Smooth muscle cell (in vitro differentiated cells): Measurements from ENCODE around the gene THBS2. TPM values are rescaled to one million over a fixed set of nuclear protein-coding genes. Genes with fewer than 3 reads are reported as not detected.
"Not testable (repeated sequence)": the region's sequence is repeated elsewhere in the genome, so short reads cannot be mapped to it uniquely, and the experiment has no call there.

Experiments used
- DNase-seq: peaks from one replicate; lab custom pipeline; 2025; ENCODE audit not compliant: unreplicated experiment; lab: John Stamatoyannopoulos, UW
- H2AFZ ChIP-seq: fragments of 200-600 bp; sonication (generic); 2 replicates; pipeline ENCODE4 v1.6.0; 2016; ENCODE audit warnings: antibody characterized with exemption, low read depth, mild to moderate bottlenecking
- H3F3A ChIP-seq: fragments of 200-600 bp; sonication (generic); 2 replicates; pipeline ENCODE4 v1.6.0; 2017; ENCODE audit warnings: antibody characterized with exemption, low read depth
- H3K27ac ChIP-seq: fragments of 200-600 bp; sonication (generic); 2 replicates; pipeline ENCODE4 v1.5.1; 2016; ENCODE audit warnings: low read depth, mild to moderate bottlenecking
- H3K27me3 ChIP-seq: fragments of 200-600 bp; sonication (generic); 2 replicates; pipeline ENCODE4 v1.6.1; 2016; ENCODE audit warnings: low read depth, mild to moderate bottlenecking
- H3K36me3 ChIP-seq: fragments of 200-600 bp; sonication (generic); 2 replicates; pipeline ENCODE4 v1.5.1; 2016; ENCODE audit warnings: low read depth
- H3K4me1 ChIP-seq: fragments of 200-600 bp; sonication (generic); 2 replicates; pipeline ENCODE4 v1.5.1; 2016; ENCODE audit warnings: low read depth
- H3K4me2 ChIP-seq: fragments of 200-600 bp; sonication (generic); 2 replicates; pipeline ENCODE4 v1.6.0; 2016; ENCODE audit warnings: mild to moderate bottlenecking
- H3K4me3 ChIP-seq: fragments of 200-600 bp; sonication (generic); 2 replicates; pipeline ENCODE4 v1.5.1; 2016; ENCODE audit warnings: mild to moderate bottlenecking
- H3K79me2 ChIP-seq: fragments of 200-600 bp; sonication (generic); 2 replicates; pipeline ENCODE4 v1.6.0; 2016; ENCODE audit warnings: low read depth, mild to moderate bottlenecking
- H3K9ac ChIP-seq: fragments of 200-600 bp; sonication (generic); 2 replicates; pipeline ENCODE4 v1.6.0; 2016; ENCODE audit warnings: low read depth
- H3K9me3 ChIP-seq: fragments of 200-600 bp; sonication (generic); replicated peaks from 2 replicates; pipeline ENCODE4 v1.5.1; 2016; ENCODE audit warnings: low read depth
- H4K20me1 ChIP-seq: fragments of 200-600 bp; sonication (generic); 2 replicates; pipeline ENCODE4 v1.6.0; 2016; ENCODE audit warnings: low read depth
- WGBS: methylation state at CpG from one replicate; pipeline ENCODE4 v1.1.7; 2016; ENCODE audit warnings: low lambda C conversion rate; 5-methylcytosine and 5-hydroxymethylcytosine counted together
- polyA plus RNA-seq: library from polyadenylated mRNA; unstranded; fragments of >200 nt; fragmentation: Nextera tagmentation; extraction: Ambion mirVana; gene quantifications from 2 replicates; pipeline ENCODE4 v1.2.1, GENCODE V29; 2016
- total RNA-seq: library from RNA; depleted of rRNA; stranded (reverse); fragments of >200 nt; gene quantifications from 2 replicates; pipeline ENCODE4 v1.2.3, GENCODE V29; 2014
- TF ChIP-seq, protein P1 (sequence below): fragments of 200-600 bp; sonication (generic); IDR thresholded peaks from 2 replicates; pipeline ENCODE4 v1.5.1; 2017; ENCODE audit warnings: borderline replicate concordance, mild to moderate bottlenecking, antibody characterized with exemption; ENCODE audit not compliant: insufficient read depth, poor library complexity, severe bottlenecking

The THBS2 gene
- total and polyA plus RNA-seq, 2 experiments from 2014 or later, result 10.1 to 13.9 TPM

DNA sequence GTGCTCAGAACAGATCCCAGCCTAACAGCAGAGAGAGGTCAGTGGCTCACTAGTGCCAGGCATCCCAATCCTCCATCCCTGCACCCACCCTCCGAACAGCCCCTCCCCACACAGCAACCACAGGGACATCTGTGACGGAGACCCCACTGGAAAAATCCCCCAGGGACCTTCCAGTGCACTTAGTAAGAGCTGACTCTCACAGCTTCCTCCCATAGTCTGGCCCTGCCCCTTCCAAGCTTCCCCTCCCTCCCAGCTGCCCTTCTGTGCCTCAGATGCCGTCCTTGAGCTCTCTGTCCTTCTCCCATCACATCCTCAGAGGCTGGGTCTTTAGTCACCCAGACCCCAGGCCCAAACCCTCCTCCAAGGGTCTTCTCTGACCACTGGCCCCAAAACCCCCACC lies 9.7 kb upstream of the THBS2 start:
- H3F3A ChIP-seq, result no peaks in the 10 kb centered on the region
- H3K4me1 ChIP-seq, result no peaks in the 10 kb centered on the region
- H2AFZ ChIP-seq, result no peak overlapping the region
- no peak overlapping the region for H3K4me3 ChIP-seq
- TF ChIP-seq, protein P1, sequence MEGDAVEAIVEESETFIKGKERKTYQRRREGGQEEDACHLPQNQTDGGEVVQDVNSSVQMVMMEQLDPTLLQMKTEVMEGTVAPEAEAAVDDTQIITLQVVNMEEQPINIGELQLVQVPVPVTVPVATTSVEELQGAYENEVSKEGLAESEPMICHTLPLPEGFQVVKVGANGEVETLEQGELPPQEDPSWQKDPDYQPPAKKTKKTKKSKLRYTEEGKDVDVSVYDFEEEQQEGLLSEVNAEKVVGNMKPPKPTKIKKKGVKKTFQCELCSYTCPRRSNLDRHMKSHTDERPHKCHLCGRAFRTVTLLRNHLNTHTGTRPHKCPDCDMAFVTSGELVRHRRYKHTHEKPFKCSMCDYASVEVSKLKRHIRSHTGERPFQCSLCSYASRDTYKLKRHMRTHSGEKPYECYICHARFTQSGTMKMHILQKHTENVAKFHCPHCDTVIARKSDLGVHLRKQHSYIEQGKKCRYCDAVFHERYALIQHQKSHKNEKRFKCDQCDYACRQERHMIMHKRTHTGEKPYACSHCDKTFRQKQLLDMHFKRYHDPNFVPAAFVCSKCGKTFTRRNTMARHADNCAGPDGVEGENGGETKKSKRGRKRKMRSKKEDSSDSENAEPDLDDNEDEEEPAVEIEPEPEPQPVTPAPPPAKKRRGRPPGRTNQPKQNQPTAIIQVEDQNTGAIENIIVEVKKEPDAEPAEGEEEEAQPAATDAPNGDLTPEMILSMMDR, result no peak
- no peaks in the 10 kb centered on the region for H4K20me1 ChIP-seq
- H3K27me3 ChIP-seq, result no peaks in the 10 kb centered on the region
- no peak overlapping the region for H3K27ac ChIP-seq
- DNase-seq, result no peak
- 70% methylated on average over 2 of the region's 3 CpGs for WGBS
- no peaks in the 10 kb centered on the region for H3K79me2 ChIP-seq
- H3K36me3 ChIP-seq, result no peaks in the 10 kb centered on the region
- no peak overlapping the region for H3K4me2 ChIP-seq
- no peak overlapping the region for H3K9ac ChIP-seq
- no peaks in the 10 kb centered on the region for H3K9me3 ChIP-seq

DNA sequence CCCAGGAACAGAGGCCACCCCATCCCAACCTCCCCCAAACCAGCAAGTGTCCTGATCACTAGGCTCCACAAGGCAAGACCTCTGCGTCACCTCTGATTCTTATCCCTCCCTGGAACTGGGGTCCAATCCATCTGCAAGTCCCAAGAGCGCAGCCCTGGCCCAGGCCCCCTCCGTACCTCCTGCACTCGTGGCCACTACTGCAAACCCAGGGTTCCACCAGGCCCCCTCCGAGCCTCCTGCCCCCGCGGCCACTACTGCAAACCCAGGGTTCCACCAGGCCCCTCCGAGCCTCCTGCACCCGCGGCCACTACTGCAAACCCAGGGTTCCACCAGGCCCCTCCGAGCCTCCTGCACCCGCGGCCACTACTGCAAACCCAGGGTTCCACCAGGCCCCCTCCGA lies 9.0 kb upstream of the THBS2 start:
- not testable (repeated sequence) for H4K20me1 ChIP-seq, H3K4me1 ChIP-seq

GRCh38 chr6:169256518-169256917 lies 2.9 kb upstream of the THBS2 start:
- H3F3A ChIP-seq, result no peaks in the 10 kb centered on the region
- no peak overlapping the region for H3K4me2 ChIP-seq
- 95% methylated on average over 8 of the region's 8 CpGs for WGBS
- H3K4me1 ChIP-seq, result peaks cover 16% of the 10 kb centered on the region
- no peaks in the 10 kb centered on the region for H3K79me2 ChIP-seq
- DNase-seq, result no peak
- H3K27me3 ChIP-seq, result peaks cover 32% of the 10 kb centered on the region
- H3K27ac ChIP-seq, result no peak overlapping the region
- no peak overlapping the region for H3K9ac ChIP-seq
- H3K4me3 ChIP-seq, result no peak overlapping the region
- no peaks in the 10 kb centered on the region for H4K20me1 ChIP-seq
- TF ChIP-seq, protein P1, result no peak
- H3K36me3 ChIP-seq, result no peaks in the 10 kb centered on the region
- no peak overlapping the region for H2AFZ ChIP-seq
- no peaks in the 10 kb centered on the region for H3K9me3 ChIP-seq

More for the DNA sequence above, 9.0 kb upstream of the THBS2 start:
- not testable (repeated sequence) for H3F3A ChIP-seq, H3K4me2 ChIP-seq, H3K9ac ChIP-seq, H3K27me3 ChIP-seq, H2AFZ ChIP-seq, H3K9me3 ChIP-seq, H3K27ac ChIP-seq, H3K79me2 ChIP-seq, H3K36me3 ChIP-seq, H3K4me3 ChIP-seq, DNase-seq
- 92% methylated on average over 6 of the region's 14 CpGs for WGBS

DNA sequence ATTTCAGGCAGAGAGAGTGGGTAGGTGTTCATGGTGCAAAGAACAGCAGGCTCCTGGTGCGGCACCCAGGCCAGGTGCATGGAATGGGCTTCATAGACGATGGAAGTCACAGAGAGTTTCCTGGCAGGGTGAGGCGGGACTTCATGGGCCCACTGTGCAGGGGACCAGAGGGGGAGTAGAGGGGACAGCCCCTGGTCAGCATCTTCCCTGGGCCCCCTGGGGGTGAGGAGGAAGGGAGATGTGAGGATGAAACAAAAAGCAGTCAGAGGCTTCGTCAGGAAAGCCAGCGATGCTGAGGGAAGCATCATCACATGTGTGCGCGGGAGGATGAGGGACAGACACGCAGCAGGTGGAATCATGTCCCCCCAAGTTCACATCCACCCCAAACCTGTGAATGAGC lies 2.4 kb upstream of the THBS2 start:
- 97% methylated on average over 8 of the region's 8 CpGs for WGBS
- DNase-seq, result no peak
- no peak overlapping the region for H2AFZ ChIP-seq
- H3F3A ChIP-seq, result no peaks in the 10 kb centered on the region
- no peaks in the 10 kb centered on the region for H3K9me3 ChIP-seq
- H4K20me1 ChIP-seq, result no peaks in the 10 kb centered on the region
- H3K9ac ChIP-seq, result no peak overlapping the region
- H3K4me3 ChIP-seq, result no peak overlapping the region
- no peaks in the 10 kb centered on the region for H3K79me2 ChIP-seq
- peaks cover 35% of the 10 kb centered on the region for H3K27me3 ChIP-seq
- peaks cover 16% of the 10 kb centered on the region for H3K4me1 ChIP-seq
- H3K27ac ChIP-seq, result no peak overlapping the region
- no peaks in the 10 kb centered on the region for H3K36me3 ChIP-seq
- no peak overlapping the region for H3K4me2 ChIP-seq
- TF ChIP-seq, protein P1, result no peak
